Astrocyte (in vitro differentiated cells and primary cell): ENCODE results near the gene DET1.

Source experiments
- EZH2 ChIP-seq: IDR thresholded peaks from 2 replicates; pipeline ENCODE4 v1.6.1; 2012; ENCODE audit warnings: mild to moderate bottlenecking, low read length, inconsistent platforms; ENCODE audit not compliant: insufficient read depth
- TF ChIP-seq, protein P1 (sequence below): IDR thresholded peaks from 2 replicates; pipeline ENCODE4 v1.5.1; 2011; ENCODE audit warnings: low read depth, mild to moderate bottlenecking, inconsistent platforms, low read length, moderate library complexity; ENCODE audit not compliant: insufficient read depth

DNA sequence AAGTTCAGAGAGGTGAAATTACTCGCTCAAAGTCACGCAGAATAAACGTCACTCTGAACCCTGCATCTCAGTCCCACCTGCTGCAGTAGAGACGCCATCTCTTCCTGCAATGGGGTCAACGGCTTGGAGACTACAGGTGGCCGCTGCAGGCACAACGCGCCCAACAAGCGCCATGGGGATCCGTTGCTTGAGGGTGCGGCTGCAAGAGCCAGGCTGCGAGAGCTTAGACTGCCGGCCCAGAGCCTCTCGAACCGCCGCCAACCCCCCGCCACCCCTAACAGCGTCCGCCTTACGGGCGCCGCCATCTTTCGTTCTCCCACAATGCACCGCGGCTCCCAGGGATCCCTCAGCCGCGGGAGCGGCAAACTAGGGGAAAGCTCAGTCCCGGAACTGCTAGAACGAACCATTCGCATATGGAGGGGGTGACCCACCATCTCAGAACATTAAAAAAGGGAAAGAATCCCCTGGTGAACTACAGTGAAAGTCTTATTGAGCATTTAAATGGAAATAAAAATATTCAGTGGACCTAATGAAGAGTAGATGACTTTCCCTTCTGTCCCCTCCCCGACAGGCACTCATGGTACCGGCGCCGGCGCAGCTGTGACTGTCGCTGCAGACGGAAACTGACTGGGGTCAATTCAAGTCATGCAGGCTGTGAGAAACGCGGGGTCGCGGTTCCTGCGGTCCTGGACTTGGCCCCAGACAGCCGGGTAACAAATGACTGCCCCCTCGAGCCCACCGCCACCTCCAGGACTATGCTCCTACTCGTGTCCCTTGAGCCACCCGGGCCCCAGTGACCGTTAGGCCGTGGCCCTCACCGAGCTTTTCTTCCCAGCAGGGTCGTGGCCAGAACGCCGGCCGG, 79.2 kb downstream of the DET1 start, which contains the start of the genes MRPL46 and MRPS11:
- TF ChIP-seq, protein P1, sequence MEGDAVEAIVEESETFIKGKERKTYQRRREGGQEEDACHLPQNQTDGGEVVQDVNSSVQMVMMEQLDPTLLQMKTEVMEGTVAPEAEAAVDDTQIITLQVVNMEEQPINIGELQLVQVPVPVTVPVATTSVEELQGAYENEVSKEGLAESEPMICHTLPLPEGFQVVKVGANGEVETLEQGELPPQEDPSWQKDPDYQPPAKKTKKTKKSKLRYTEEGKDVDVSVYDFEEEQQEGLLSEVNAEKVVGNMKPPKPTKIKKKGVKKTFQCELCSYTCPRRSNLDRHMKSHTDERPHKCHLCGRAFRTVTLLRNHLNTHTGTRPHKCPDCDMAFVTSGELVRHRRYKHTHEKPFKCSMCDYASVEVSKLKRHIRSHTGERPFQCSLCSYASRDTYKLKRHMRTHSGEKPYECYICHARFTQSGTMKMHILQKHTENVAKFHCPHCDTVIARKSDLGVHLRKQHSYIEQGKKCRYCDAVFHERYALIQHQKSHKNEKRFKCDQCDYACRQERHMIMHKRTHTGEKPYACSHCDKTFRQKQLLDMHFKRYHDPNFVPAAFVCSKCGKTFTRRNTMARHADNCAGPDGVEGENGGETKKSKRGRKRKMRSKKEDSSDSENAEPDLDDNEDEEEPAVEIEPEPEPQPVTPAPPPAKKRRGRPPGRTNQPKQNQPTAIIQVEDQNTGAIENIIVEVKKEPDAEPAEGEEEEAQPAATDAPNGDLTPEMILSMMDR, result no peak
- TF ChIP-seq EZH2, result no peak
